Thymus (tissue), 11 donors: ENCODE measurements around the gene BASP1. TPM values are rescaled to one million over a fixed set of nuclear protein-coding genes. Genes with fewer than 3 reads are reported as not detected.
"Not testable (repeated sequence)": the region's sequence is repeated elsewhere in the genome, so short reads cannot be mapped to it uniquely, and the experiment has no call there.

ENCODE experiments used
- DNase-seq, 9 donors: peaks; one replicate each; pipeline ENCODE4 v3.0.0-alpha.2; 2013; ENCODE audit warnings: low spot score in 9 of 9, low read depth in 6 of 9, missing footprints in 1 of 9
- H3K27ac ChIP-seq, 2 donors: one replicate each; pipeline ENCODE4 v1.5.1; 2013; ENCODE audit warnings: control low read depth in 1 of 2, low read depth in 1 of 2, low read length in 1 of 2, mild to moderate bottlenecking in 1 of 2, moderate library complexity in 1 of 2
- H3K27me3 ChIP-seq, 2 donors: one replicate each; pipeline ENCODE4 v1.5.1; 2013; ENCODE audit warnings: low read length in 1 of 2; ENCODE audit not compliant: control insufficient read depth in 2 of 2, insufficient read depth in 1 of 2
- H3K36me3 ChIP-seq, 2 donors: one replicate each; pipeline ENCODE4 v1.5.1; 2013; ENCODE audit warnings: low read length in 1 of 2, mild to moderate bottlenecking in 1 of 2, moderate library complexity in 1 of 2; ENCODE audit not compliant: control insufficient read depth in 2 of 2, insufficient read depth in 2 of 2
- H3K4me1 ChIP-seq, 2 donors: one replicate each; pipeline ENCODE4 v1.5.1; 2013; ENCODE audit warnings: low read length in 2 of 2; ENCODE audit not compliant: control insufficient read depth in 2 of 2, insufficient read depth in 2 of 2
- H3K4me3 ChIP-seq, 2 donors: one replicate each; pipeline ENCODE4 v1.5.1; 2013; ENCODE audit warnings: low read length in 2 of 2, control low read depth in 1 of 2, mild to moderate bottlenecking in 1 of 2
- H3K9me3 ChIP-seq, 2 donors: one replicate each; pipeline ENCODE4 v1.5.1; 2013; ENCODE audit warnings: low read length in 1 of 2, mild to moderate bottlenecking in 1 of 2; ENCODE audit not compliant: control insufficient read depth in 2 of 2, insufficient read depth in 1 of 2
- WGBS: extraction: QIAGEN DNeasy Blood & Tissue Kit; methylation state at CpG from one replicate; pipeline ENCODE4 v1.1.7; 2013; 5-methylcytosine and 5-hydroxymethylcytosine counted together
- polyA plus RNA-seq: library from polyadenylated mRNA; stranded (reverse); fragments of 200-250 nt; gene quantifications from one replicate; pipeline ENCODE4 v1.2.3, GENCODE V29; 2013
- total RNA-seq: library from RNA; stranded (reverse); fragments of 120-200 nt; gene quantifications from one replicate; pipeline ENCODE4 v1.2.4, GENCODE V29; 2013
- donor health status: healthy.

Gene BASP1
- total and polyA plus RNA-seq, 2 donors = 24.3 to 53.5 TPM

- no peak for DNase-seq
- no peak overlapping the region for H3K4me3 ChIP-seq
- H3K27ac ChIP-seq = no peak overlapping the region
- H3K9me3 ChIP-seq = no peaks in the 10 kb centered on the region
- no peaks in the 10 kb centered on the region for H3K4me1 ChIP-seq
- WGBS = 95% methylated on average over 9 of the region's 9 CpGs
- H3K27me3 ChIP-seq = no peaks in the 10 kb centered on the region
- no peaks in the 10 kb centered on the region for H3K36me3 ChIP-seq
Observed at GRCh38 chr5:17308326-17309065, 91.1 kb downstream of the BASP1 start.

GRCh38 chr5:17309462-17309861 lies 92.0 kb downstream of the BASP1 start:
- no peak for DNase-seq
- WGBS = 92% methylated on average over 3 of the region's 3 CpGs
- Histone ChIP-seq H3K9me3 (no peaks in the 10 kb centered on the region), H3K27me3 (no peaks in the 10 kb centered on the region), H3K27ac (no peak overlapping the region), H3K4me3 (no peak overlapping the region), H3K36me3 (no peaks in the 10 kb centered on the region), H3K4me1 (no peaks in the 10 kb centered on the region)

GRCh38 chr5:17310502-17310901 lies 93.1 kb downstream of the BASP1 start:
- H3K27me3 ChIP-seq, DNase-seq, H3K4me1 ChIP-seq, H3K36me3 ChIP-seq, H3K9me3 ChIP-seq, H3K27ac ChIP-seq, H3K4me3 ChIP-seq: not testable (repeated sequence)
- 93% methylated on average over 4 of the region's 4 CpGs for WGBS

- DNase-seq, H3K27me3 ChIP-seq, H3K27ac ChIP-seq, H3K9me3 ChIP-seq, H3K4me1 ChIP-seq, H3K36me3 ChIP-seq, H3K4me3 ChIP-seq: not testable (repeated sequence)
- WGBS = 97% methylated on average over 30 of the region's 31 CpGs
Observed at GRCh38 chr5:17311811-17312210, 94.4 kb downstream of the BASP1 start.

- no peak for DNase-seq
- Histone ChIP-seq H3K36me3 (no peaks in the 10 kb centered on the region), H3K4me3 (no peak overlapping the region), H3K9me3 (no peaks in the 10 kb centered on the region), H3K27me3 (no peaks in the 10 kb centered on the region), H3K27ac (no peak overlapping the region), H3K4me1 (peaks cover 0 to 3% of the 10 kb centered on the region in 2 donors)
- 94% methylated on average over 4 of the region's 4 CpGs for WGBS
Observed at GRCh38 chr5:17312358-17312757, 94.9 kb downstream of the BASP1 start.

- peaks cover 0 to 3% of the 10 kb centered on the region in 2 donors for H3K4me1 ChIP-seq
- no peak overlapping the region for H3K4me3 ChIP-seq
- 63% methylated on average over 5 of the region's 5 CpGs for WGBS
- no peak overlapping the region for H3K27ac ChIP-seq
- H3K36me3 ChIP-seq = no peaks in the 10 kb centered on the region
- H3K9me3 ChIP-seq = no peaks in the 10 kb centered on the region
- H3K27me3 ChIP-seq = no peaks in the 10 kb centered on the region
- DNase-seq = no peak
Observed at GRCh38 chr5:17314907-17315471, 97.6 kb downstream of the BASP1 start.

- WGBS = 82% methylated on average over 11 of the region's 11 CpGs
- H3K36me3 ChIP-seq = no peaks in the 10 kb centered on the region
- H3K4me1 ChIP-seq = peaks cover 0 to 3% of the 10 kb centered on the region in 2 donors
- H3K4me3 ChIP-seq = no peak overlapping the region
- H3K9me3 ChIP-seq = no peaks in the 10 kb centered on the region
- no peak overlapping the region for H3K27ac ChIP-seq
- no peaks in the 10 kb centered on the region for H3K27me3 ChIP-seq
- DNase-seq = no peak
Observed at GRCh38 chr5:17315710-17316221, 98.3 kb downstream of the BASP1 start.

GRCh38 chr5:17316970-17317459 lies 99.6 kb downstream of the BASP1 start:
- Histone ChIP-seq H3K4me1 (peaks cover 0 to 3% of the 10 kb centered on the region in 2 donors), H3K27ac (no peak overlapping the region), H3K36me3 (no peaks in the 10 kb centered on the region), H3K4me3 (no peak overlapping the region), H3K9me3 (no peaks in the 10 kb centered on the region), H3K27me3 (no peaks in the 10 kb centered on the region)
- WGBS = 28% methylated on average over 6 of the region's 6 CpGs
- peak in 1 of 9 donors; percentile 19 for DNase-seq

- no peak overlapping the region for H3K4me3 ChIP-seq
- WGBS = 68% methylated on average over 5 of the region's 5 CpGs
- H3K27me3 ChIP-seq = no peaks in the 10 kb centered on the region
- H3K4me1 ChIP-seq = peaks cover 0 to 3% of the 10 kb centered on the region in 2 donors
- no peak for DNase-seq
- H3K36me3 ChIP-seq = no peaks in the 10 kb centered on the region
- no peak overlapping the region for H3K27ac ChIP-seq
- no peaks in the 10 kb centered on the region for H3K9me3 ChIP-seq
Observed at GRCh38 chr5:17317473-17317872, 100.0 kb downstream of the BASP1 start.
